ENCODE measurements around the gene PSMB2. TPM values are rescaled to one million over a fixed set of nuclear protein-coding genes. Genes with fewer than 3 reads are reported as not detected.

PSMB2 gene
- total RNA-seq, 2 experiments from 2014 or later: 28.7 to 86.3 TPM

DNA sequence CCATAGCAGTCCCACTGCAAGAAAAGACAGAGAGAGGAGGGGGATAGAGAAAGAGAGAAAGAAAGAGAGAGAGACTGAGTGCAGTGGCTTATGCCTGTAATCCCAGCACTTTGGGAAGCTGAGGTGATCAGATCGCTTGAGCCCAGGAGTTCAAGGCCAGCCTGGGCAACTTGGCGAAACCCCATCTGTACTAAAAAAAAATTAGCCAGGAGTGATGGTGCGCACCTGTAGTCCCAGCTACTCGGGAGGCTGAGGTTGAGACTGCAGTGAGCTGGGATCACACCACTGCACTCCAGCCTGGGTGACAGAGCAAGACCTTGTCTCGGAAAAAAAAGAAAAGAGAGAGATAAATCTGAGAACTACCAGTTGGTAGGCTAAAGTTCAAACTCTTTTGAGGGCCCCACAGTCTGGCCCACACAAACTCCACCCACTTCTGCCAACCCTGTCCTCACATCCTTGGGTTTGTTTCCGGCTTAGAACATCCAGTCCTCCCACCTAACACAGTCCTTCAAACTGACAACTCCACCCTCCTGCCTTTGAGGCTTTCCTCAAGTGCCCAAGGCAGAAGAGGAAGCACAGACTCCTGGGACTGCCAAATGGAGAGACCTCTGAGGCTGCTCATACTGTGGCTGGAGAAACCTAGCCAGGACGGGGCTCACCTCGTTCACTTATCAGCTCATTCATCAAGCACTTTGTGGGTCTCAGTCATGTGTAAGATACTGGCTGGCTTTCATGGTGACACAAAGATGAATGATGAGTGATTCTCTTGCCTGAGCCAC lies 48.1 kb downstream of the PSMB2 start:
- no TSS peak for BruUV-seq (replicated peaks)
- ChIA-PET POLR2A (no interaction called here), CTCF (ENCODE audit: unreplicated experiment) (no interaction called here)
- no peaks in the 10 kb centered on the region for H4K20me1 ChIP-seq (ENCODE audit: insufficient read depth, low read length)
- peaks cover 6% of the 10 kb centered on the region; the same call in 1 of the 2 replicates for H3K36me3 ChIP-seq (ENCODE audit: insufficient read depth, low read length)
- no peak overlapping the region for H3K4me3 ChIP-seq (ENCODE audit: low read depth, low read length, poor library complexity, severe bottlenecking)
- H3K79me2 ChIP-seq (ENCODE audit: insufficient read depth, low read depth, low read length): no peaks in the 10 kb centered on the region
- intact Hi-C loops (cut with micrococcal nuclease; ENCODE audit: unreplicated experiment): no loop called here
- no peak overlapping the region for H3K27ac ChIP-seq (ENCODE audit: low read depth, low read length, poor library complexity, severe bottlenecking)
- H2AFZ ChIP-seq (ENCODE audit: low read length): no peak overlapping the region
- no peaks in the 10 kb centered on the region for H3K9me3 ChIP-seq (ENCODE audit: low read length)
- H3K9me2 ChIP-seq (ENCODE audit: insufficient read depth, low read length): no peaks in the 10 kb centered on the region
- H3K4me1 ChIP-seq (ENCODE audit: insufficient read depth, low read length, poor library complexity, severe bottlenecking): no peaks in the 10 kb centered on the region
- no peak for DNase-seq (ENCODE audit: low spot score)
- no peak overlapping the region for H3K4me2 ChIP-seq (ENCODE audit: low read length)
- no peak for TF ChIP-seq EZH2phosphoT487 (IDR thresholded peaks at IDR 0.05; ENCODE audit: borderline replicate concordance, low read depth, low read length)
- TF ChIP-seq, protein P1, sequence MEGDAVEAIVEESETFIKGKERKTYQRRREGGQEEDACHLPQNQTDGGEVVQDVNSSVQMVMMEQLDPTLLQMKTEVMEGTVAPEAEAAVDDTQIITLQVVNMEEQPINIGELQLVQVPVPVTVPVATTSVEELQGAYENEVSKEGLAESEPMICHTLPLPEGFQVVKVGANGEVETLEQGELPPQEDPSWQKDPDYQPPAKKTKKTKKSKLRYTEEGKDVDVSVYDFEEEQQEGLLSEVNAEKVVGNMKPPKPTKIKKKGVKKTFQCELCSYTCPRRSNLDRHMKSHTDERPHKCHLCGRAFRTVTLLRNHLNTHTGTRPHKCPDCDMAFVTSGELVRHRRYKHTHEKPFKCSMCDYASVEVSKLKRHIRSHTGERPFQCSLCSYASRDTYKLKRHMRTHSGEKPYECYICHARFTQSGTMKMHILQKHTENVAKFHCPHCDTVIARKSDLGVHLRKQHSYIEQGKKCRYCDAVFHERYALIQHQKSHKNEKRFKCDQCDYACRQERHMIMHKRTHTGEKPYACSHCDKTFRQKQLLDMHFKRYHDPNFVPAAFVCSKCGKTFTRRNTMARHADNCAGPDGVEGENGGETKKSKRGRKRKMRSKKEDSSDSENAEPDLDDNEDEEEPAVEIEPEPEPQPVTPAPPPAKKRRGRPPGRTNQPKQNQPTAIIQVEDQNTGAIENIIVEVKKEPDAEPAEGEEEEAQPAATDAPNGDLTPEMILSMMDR (conservative IDR thresholded peaks at IDR 0.05; ENCODE audit: low read length): no peak

DNA sequence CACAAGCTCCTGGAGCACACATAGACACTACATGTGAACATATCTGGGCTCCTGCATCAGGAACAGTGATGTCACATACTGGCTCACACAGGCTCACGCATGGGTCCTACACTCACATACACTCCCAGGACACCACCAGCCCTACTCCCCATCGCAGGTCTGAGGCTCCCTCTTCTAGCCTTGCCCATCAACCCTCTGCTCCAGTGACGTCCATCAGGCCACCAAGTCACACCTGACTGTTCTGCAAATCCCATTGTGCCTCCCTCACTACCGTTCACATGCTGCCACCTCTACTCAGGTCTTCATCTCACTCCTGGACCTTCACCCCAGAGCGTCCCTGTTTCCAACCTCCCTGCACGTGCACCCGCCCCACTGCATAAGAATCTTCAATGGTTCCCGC lies 50.1 kb downstream of the PSMB2 start:
- H2AFZ ChIP-seq (ENCODE audit: low read length): no peak overlapping the region
- no peak for TF ChIP-seq EZH2phosphoT487 (IDR thresholded peaks at IDR 0.05; ENCODE audit: borderline replicate concordance, low read depth, low read length)
- TF ChIP-seq, protein P1 (conservative IDR thresholded peaks at IDR 0.05; ENCODE audit: low read length): no peak
- H3K9me2 ChIP-seq (ENCODE audit: insufficient read depth, low read length): no peaks in the 10 kb centered on the region
- ChIA-PET POLR2A (no interaction called here), CTCF (ENCODE audit: unreplicated experiment) (no interaction called here)
- no peaks in the 10 kb centered on the region for H4K20me1 ChIP-seq (ENCODE audit: insufficient read depth, low read length)
- no peak overlapping the region for H3K4me2 ChIP-seq (ENCODE audit: low read length)
- peaks cover 6% of the 10 kb centered on the region; the same call in 1 of the 2 replicates for H3K36me3 ChIP-seq (ENCODE audit: insufficient read depth, low read length)
- no peak overlapping the region for H3K4me3 ChIP-seq (ENCODE audit: low read depth, low read length, poor library complexity, severe bottlenecking)
- no TSS peak for BruUV-seq (replicated peaks)
- H3K9me3 ChIP-seq (ENCODE audit: low read length): no peaks in the 10 kb centered on the region
- no peaks in the 10 kb centered on the region for H3K79me2 ChIP-seq (ENCODE audit: insufficient read depth, low read depth, low read length)
- no peak for DNase-seq (ENCODE audit: low spot score)
- intact Hi-C loops (cut with micrococcal nuclease; ENCODE audit: unreplicated experiment): no loop called here
- no peaks in the 10 kb centered on the region for H3K4me1 ChIP-seq (ENCODE audit: insufficient read depth, low read length, poor library complexity, severe bottlenecking)
- H3K27ac ChIP-seq (ENCODE audit: low read depth, low read length, poor library complexity, severe bottlenecking): no peak overlapping the region

DNA sequence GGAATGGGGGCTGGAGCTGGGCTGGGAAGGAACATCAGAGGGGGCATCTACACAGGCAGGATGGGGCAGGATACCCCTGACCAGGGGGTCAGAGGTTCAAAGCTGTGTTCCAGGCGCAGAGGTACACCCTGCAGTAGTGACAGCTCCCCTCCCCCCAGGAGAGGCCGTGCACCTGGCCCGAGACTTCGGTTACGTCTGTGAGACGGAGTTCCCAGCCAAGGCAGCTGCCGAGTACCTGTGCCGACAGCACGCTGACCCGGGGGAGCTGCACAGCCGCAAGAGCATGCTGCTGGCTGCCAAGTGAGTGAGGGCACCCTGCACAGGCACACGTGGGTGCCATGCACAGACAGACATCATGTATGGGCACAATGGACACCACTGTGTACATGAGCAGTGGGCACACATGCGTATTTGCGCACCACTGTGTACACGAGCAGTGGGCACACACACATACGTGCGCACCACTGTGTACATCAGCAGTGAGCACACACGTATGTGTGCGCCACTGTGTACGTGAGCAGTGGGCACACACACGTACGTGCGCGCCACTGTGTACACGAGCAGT lies 50.8 kb downstream of the PSMB2 start:
- Histone ChIP-seq H3K4me1 (ENCODE audit: insufficient read depth, low read length, poor library complexity, severe bottlenecking) (no peaks in the 10 kb centered on the region), H4K20me1 (ENCODE audit: insufficient read depth, low read length) (no peaks in the 10 kb centered on the region), H3K9me2 (ENCODE audit: insufficient read depth, low read length) (no peaks in the 10 kb centered on the region), H3K4me2 (ENCODE audit: low read length) (no peak overlapping the region), H2AFZ (ENCODE audit: low read length) (no peak overlapping the region), H3K9me3 (ENCODE audit: low read length) (no peaks in the 10 kb centered on the region), H3K79me2 (ENCODE audit: insufficient read depth, low read depth, low read length) (no peaks in the 10 kb centered on the region), H3K36me3 (ENCODE audit: insufficient read depth, low read length) (peaks cover under 1% of the 10 kb centered on the region; the same call in 1 of the 2 replicates), H3K27ac (ENCODE audit: low read depth, low read length, poor library complexity, severe bottlenecking) (no peak overlapping the region), H3K4me3 (ENCODE audit: low read depth, low read length, poor library complexity, severe bottlenecking) (no peak overlapping the region)
- DNase-seq (ENCODE audit: low spot score): no peak
- ChIA-PET CTCF (ENCODE audit: unreplicated experiment) (no interaction called here), POLR2A (interaction anchor here (0.6 kb wide), 2 partner anchors 13 kb away, joined by 3 to 6 read pairs; no protein-coding TSS in a partner anchor)
- no TSS peak for BruUV-seq (replicated peaks)
- intact Hi-C loops (cut with micrococcal nuclease; ENCODE audit: unreplicated experiment): no loop called here
- no peak for TF ChIP-seq EZH2phosphoT487 (IDR thresholded peaks at IDR 0.05; ENCODE audit: borderline replicate concordance, low read depth, low read length)
- TF ChIP-seq, protein P1 (conservative IDR thresholded peaks at IDR 0.05; ENCODE audit: low read length): no peak
